ENCODE measurements around the gene TTLL5. TPM values are rescaled to one million over a fixed set of nuclear protein-coding genes. Genes with fewer than 3 reads are reported as not detected.

Gene TTLL5
- total RNA-seq, 1 experiment from 2014 or later: 35.7 TPM

GRCh38 chr14:75986439-75986765 is 325.4 kb downstream of the TTLL5 start:
- Histone ChIP-seq H2AK5ac (ENCODE audit: insufficient read length, low read length) (no peak overlapping the region), H4K8ac (replicated peaks; ENCODE audit: insufficient read length, low read depth, low read length) (no peak overlapping the region), H3K23me2 (ENCODE audit: insufficient read length, low read depth, low read length, poor library complexity, severe bottlenecking) (peaks cover 11% of the 10 kb centered on the region), H3K4me1 (ENCODE audit: insufficient read depth, low read length) (no peaks in the 10 kb centered on the region), H4K91ac (ENCODE audit: insufficient read length, low read depth, low read length) (no peak overlapping the region), H2BK20ac (ENCODE audit: low read depth, low read length, poor library complexity, severe bottlenecking) (no peak overlapping the region), H3K56ac (ENCODE audit: insufficient read length, low read depth, low read length) (no peak overlapping the region), H3T11ph (ENCODE audit: low read length) (no peak overlapping the region), H3K18ac (ENCODE audit: insufficient read length, low read depth, low read length) (no peak overlapping the region), H3K27me3 (ENCODE audit: insufficient read depth, low read length) (peaks cover 2% of the 10 kb centered on the region; the same call in 1 of the 2 replicates), H3K14ac (ENCODE audit: insufficient read depth, low read length) (no peak overlapping the region), H3K4me2 (ENCODE audit: insufficient read depth, insufficient read length, low read length) (peak overlapping the region; percentile 76), H3K79me1 (ENCODE audit: insufficient read depth, low read depth, low read length, poor library complexity, severe bottlenecking) (no peaks in the 10 kb centered on the region), H2AFZ (ENCODE audit: low read length) (no peak overlapping the region), H3K4ac (ENCODE audit: low read depth, low read length) (no peak overlapping the region), H3K9ac (ENCODE audit: extremely low read depth, insufficient read length, low read length) (no peak overlapping the region), H4K20me1 (ENCODE audit: control insufficient read depth, insufficient read depth, insufficient read length) (no peaks in the 10 kb centered on the region), H3K23ac (ENCODE audit: insufficient read length, low read depth, low read length) (no peak overlapping the region), H2BK5ac (ENCODE audit: insufficient read length, low read length) (no peak overlapping the region), H4K5ac (ENCODE audit: insufficient read length, low read depth, low read length) (no peak overlapping the region), H2BK12ac (ENCODE audit: insufficient read length, low read depth, low read length) (no peak overlapping the region), H3K27ac (ENCODE audit: insufficient read length, low read depth, low read length) (no peak overlapping the region), H2BK15ac (ENCODE audit: low read depth, low read length) (no peak overlapping the region), H2BK120ac (ENCODE audit: low read depth, low read length, poor library complexity, severe bottlenecking) (no peak overlapping the region), H3K79me2 (ENCODE audit: insufficient read depth, low read length) (no peaks in the 10 kb centered on the region), H3K9me3 (ENCODE audit: control insufficient read depth, low read depth, low read length) (no peaks in the 10 kb centered on the region)
- peaks cover 13 to 15% of the 10 kb centered on the region in 2 experiments for H3K4me1 Mint-ChIP-seq
- no peak for TF ChIP-seq CTCF (conservative IDR thresholded peaks at IDR 0.05)
- peak overlapping the region in 1 of 3 experiments; percentile 93; a peak in 2 of 7 replicates for H3K27ac Mint-ChIP-seq
- DNase-seq: no peak
- H3K9me3 Mint-ChIP-seq: no peaks in the 10 kb centered on the region; a peak in 1 of 5 replicates
- peaks cover 0 to 12% (median 6%) of the 10 kb centered on the region in 3 experiments; a peak in 4 of 7 replicates for H3K36me3 Mint-ChIP-seq (ENCODE audit: insufficient read depth in 1 of 3, low read depth in 3 of 3)
- WGBS (ENCODE audit: extremely low coverage, insufficient read length, low lambda C conversion rate): no CpG with 5 or more reads among the region's 6 CpGs
- H3K27me3 Mint-ChIP-seq (ENCODE audit: low read depth): peaks cover 36% of the 10 kb centered on the region
- peak overlapping the region; percentile 92 to 95 for H3K4me3 Mint-ChIP-seq
